SKM-1 (cell line): ENCODE results near the gene CDC45.

ENCODE experiments used
- DNase-seq: peaks from one replicate; lab custom pipeline; 2025; ENCODE audit not compliant: unreplicated experiment; lab: John Stamatoyannopoulos, UW

Gene CDC45

GRCh38 chr22:19466848-19467752, 12.6 kb upstream of the CDC45 start:
- DNase-seq, result no peak

- no peak for DNase-seq
Observed at GRCh38 chr22:19467912-19468311, 11.8 kb upstream of the CDC45 start.

- DNase-seq, result no peak
Observed at GRCh38 chr22:19469421-19469820, 10.3 kb upstream of the CDC45 start.

- DNase-seq, result no peak
Observed at GRCh38 chr22:19470010-19470409, 9.7 kb upstream of the CDC45 start.

- DNase-seq, result no peak
Observed at GRCh38 chr22:19471572-19471971, 8.1 kb upstream of the CDC45 start.

- DNase-seq, result no peak
Observed at GRCh38 chr22:19472233-19472632, 7.5 kb upstream of the CDC45 start.

GRCh38 chr22:19473578-19473977, 6.1 kb upstream of the CDC45 start:
- no peak for DNase-seq

GRCh38 chr22:19476023-19476422, 3.7 kb upstream of the CDC45 start:
- no peak for DNase-seq

- DNase-seq, result no peak
Observed at GRCh38 chr22:19477321-19478044, 2.2 kb upstream of the CDC45 start.

- DNase-seq, result no peak
Observed at GRCh38 chr22:19478045-19478900, 1.4 kb upstream of the CDC45 start.

- DNase-seq, result peak; percentile 85
Observed at GRCh38 chr22:19478901-19479354, 792 bp upstream of the CDC45 start, which contains the start of gene UFD1. UFD1 (minus strand) TSS chr22:19479193; CDS start chr22:19479085, 108 bp downstream.

- DNase-seq, result no peak
Observed at GRCh38 chr22:19480173-19480568, 451 bp downstream of the CDC45 start.

GRCh38 chr22:19480789-19481188, 1.1 kb downstream of the CDC45 start:
- no peak for DNase-seq

GRCh38 chr22:19482297-19482696, 2.6 kb downstream of the CDC45 start:
- no peak for DNase-seq

GRCh38 chr22:19483481-19484244, 3.9 kb downstream of the CDC45 start:
- no peak for DNase-seq

- no peak for DNase-seq
Observed at GRCh38 chr22:19488285-19488684, 8.6 kb downstream of the CDC45 start.

- no peak for DNase-seq
Observed at GRCh38 chr22:19488884-19489843, 9.4 kb downstream of the CDC45 start.

GRCh38 chr22:19490628-19491230, 11.0 kb downstream of the CDC45 start:
- DNase-seq, result no peak
